ENCODE data around the gene CLCA1.
A peak's percentile ranks its signal among the peaks of the same experiment; 100 is the strongest.

CLCA1 gene

DNA sequence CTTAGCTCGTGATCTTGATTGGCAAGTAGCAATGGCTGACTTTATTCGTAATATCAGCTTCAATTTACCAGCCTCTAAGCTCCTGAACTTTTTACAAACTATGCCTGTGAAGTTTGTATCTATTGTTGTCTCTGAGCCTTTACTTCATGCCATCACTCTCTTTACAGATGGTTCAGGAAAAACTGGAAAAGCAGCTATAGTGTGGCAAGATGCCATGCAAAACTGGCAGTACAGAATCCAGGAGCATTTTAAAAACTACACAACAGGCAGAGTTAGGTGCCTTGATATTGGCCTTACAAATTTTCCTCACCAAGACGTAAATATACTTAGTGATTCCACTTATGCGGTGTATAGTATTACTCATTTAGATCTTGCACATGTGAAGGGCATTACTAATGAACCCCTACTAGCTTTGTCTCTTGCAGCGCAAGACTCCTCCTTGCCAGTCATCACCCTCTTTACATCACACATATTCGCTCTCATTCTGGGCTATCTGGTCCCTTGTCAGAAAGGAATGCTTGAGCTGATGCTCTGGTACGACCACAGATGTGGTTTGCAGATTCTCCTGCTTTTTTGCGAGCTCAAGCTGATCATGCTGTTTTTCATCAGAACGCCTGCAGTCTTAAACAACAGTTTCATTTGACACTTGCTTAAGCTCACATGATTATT is 36.3 kb downstream of the CLCA1 start:
- Mint-ChIP-seq H3K9me3 (no peaks in the 10 kb centered on the region), H3K27me3 (peaks cover 4% of the 10 kb centered on the region), H3K4me1 (peaks cover 10% of the 10 kb centered on the region), H3K4me3 (no peak overlapping the region), H3K27ac (no peak overlapping the region), H3K36me3 (ENCODE audit: low read depth) (no peaks in the 10 kb centered on the region)
- DNase-seq (no peak), ATAC-seq (no peak)

DNA sequence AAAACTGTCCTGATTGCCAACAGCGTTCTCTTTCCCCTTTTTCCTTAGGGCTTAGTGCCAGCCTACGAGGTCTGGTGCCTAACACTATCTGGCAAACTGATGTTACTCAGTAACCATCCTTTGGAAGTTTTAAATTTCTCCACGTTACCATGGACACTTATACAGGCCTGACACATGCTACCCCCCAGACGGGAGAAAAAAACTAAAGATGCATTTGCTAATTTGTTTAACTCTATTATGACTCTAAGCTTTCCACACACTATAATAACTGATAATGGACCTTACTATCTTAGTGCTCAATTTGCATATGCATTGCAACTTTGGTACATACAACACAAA is 36.8 kb downstream of the CLCA1 start:
- Mint-ChIP-seq H3K27ac (no peak overlapping the region), H3K27me3 (peaks cover 4% of the 10 kb centered on the region), H3K36me3 (ENCODE audit: low read depth) (no peaks in the 10 kb centered on the region), H3K9me3 (no peaks in the 10 kb centered on the region), H3K4me3 (no peak overlapping the region), H3K4me1 (peaks cover 10% of the 10 kb centered on the region)
- DNase-seq: no peak
- no peak for ATAC-seq

DNA sequence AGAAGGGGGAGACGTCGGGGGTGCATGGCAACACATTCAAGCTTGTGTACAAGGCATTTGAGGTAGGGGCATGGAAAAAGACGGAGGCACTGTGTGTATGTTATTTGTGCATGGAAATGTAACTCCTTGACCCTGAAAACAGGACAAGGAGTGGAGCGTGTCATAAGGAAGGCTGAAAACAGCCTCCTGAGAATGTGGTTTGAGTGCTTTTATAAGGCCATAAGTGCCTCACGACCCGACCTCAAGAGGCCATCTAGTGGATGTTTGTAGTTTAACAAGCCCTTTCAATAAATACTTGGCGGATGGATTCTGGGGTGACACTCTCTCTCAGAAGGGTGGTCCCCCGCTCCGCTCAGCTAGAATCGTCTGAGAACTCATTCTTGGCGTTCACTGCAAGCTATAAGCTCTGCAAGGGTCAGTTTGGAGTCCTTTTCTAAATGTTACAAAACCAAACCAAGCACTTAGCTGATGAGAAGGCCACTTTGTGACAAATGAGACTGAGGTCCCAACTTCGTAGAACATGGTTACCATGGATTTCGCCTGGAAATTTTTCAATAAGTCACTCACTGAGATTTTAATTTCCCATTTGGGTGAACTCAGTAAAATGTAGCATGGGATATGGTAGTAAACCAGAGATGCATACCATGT is 39.3 kb downstream of the CLCA1 start:
- peaks cover 4% of the 10 kb centered on the region for H3K27me3 Mint-ChIP-seq
- peak; percentile 28 for ATAC-seq

DNA sequence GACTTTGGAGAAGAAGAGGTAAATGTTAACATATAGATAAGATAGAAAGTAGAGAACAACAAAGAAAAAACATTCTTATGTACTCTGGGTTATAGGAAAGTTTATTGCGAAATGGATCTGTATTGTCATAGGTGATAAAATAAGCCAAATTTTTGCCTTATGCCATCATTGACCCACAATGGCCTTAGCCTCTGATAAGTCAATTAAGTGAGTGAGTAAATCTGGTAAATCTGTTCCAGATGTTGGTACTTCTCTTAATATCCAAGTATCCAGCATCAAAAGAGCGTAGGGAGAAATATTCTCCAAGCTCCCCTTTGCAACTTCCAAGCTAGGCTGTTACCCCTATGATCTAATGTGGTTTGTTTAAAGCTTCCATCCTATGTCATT is 39.8 kb downstream of the CLCA1 start:
- Mint-ChIP-seq H3K27ac (no peak overlapping the region), H3K27me3 (peaks cover 4% of the 10 kb centered on the region), H3K4me3 (no peak overlapping the region), H3K9me3 (no peaks in the 10 kb centered on the region), H3K4me1 (no peaks in the 10 kb centered on the region), H3K36me3 (ENCODE audit: low read depth) (no peaks in the 10 kb centered on the region)
- ATAC-seq: no peak
- DNase-seq: no peak

More for the DNA sequence above, 39.3 kb downstream of the CLCA1 start:
- no peaks in the 10 kb centered on the region for H3K9me3 Mint-ChIP-seq
- H3K27ac Mint-ChIP-seq: no peak overlapping the region
- H3K4me3 Mint-ChIP-seq: no peak overlapping the region
- peaks cover 4% of the 10 kb centered on the region for H3K4me1 Mint-ChIP-seq
- DNase-seq: no peak
- no peaks in the 10 kb centered on the region for H3K36me3 Mint-ChIP-seq (ENCODE audit: low read depth)

DNA sequence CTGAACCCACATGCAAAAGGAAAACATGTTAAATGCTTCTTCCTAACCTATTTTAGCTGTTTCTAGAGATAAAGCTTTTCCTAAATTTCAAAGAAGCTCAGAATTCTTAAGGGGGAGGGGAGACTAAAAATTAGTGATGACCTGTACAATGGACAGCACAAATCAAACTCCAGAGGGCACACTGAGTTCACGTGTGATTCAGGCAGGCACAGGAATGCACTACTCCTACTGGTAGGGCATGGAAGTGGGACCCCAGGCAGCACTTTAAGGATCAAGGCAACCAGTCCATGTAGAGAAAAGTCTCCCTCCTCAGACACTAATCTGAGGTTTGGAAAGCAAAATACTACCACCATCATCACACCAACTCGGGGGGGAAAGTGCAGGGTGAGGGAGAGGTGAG is 46.9 kb downstream of the CLCA1 start:
- ATAC-seq (no peak), DNase-seq (no peak)
- no peaks in the 10 kb centered on the region for H3K9me3 Mint-ChIP-seq
- H3K4me3 Mint-ChIP-seq: no peak overlapping the region
- no peaks in the 10 kb centered on the region for H3K4me1 Mint-ChIP-seq
- no peaks in the 10 kb centered on the region for H3K27me3 Mint-ChIP-seq
- no peak overlapping the region for H3K27ac Mint-ChIP-seq
- H3K36me3 Mint-ChIP-seq (ENCODE audit: low read depth): no peaks in the 10 kb centered on the region

DNA sequence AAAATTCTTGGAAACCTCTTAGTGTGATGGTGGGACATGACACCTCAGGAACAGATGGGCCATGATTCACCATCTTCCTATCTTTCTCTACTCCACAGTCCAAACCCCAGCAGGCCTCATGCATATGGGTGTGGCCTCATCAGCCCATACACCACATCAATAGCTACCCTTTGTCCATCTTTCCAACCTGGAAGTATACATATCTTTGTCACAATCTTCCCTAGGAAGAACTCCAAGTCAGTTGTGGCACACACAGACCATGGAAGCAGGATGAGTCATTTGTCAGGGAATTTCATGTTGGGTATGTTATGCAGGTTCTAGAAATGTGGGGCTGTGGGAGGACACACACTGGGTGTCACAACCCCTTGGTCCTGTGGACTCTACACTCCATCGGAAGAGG is 47.6 kb downstream of the CLCA1 start:
- Mint-ChIP-seq H3K4me3 (no peak overlapping the region), H3K27me3 (no peaks in the 10 kb centered on the region), H3K9me3 (no peaks in the 10 kb centered on the region), H3K27ac (no peak overlapping the region), H3K36me3 (ENCODE audit: low read depth) (no peaks in the 10 kb centered on the region), H3K4me1 (no peaks in the 10 kb centered on the region)
- DNase-seq (no peak), ATAC-seq (no peak)

DNA sequence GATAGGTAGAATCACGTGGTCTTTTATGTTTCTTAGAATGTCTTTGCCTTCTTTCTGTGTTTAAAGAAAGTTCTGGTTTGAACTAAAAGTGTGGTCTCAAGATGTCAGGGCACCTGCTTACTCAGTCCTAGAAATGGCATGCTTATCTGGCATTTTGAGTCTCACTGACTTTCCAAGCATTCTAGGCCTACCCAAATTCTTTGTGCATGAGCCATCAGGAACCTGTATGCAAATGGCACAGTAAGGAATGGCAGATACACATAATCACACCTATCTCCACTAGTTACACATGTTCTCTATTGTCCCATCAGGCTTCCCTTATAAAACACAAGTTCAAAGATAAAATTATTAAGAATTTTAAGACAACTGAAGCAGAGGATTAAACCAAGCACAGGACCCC is 48.6 kb downstream of the CLCA1 start:
- Mint-ChIP-seq H3K27ac (no peak overlapping the region), H3K4me3 (no peak overlapping the region), H3K9me3 (no peaks in the 10 kb centered on the region), H3K36me3 (ENCODE audit: low read depth) (no peaks in the 10 kb centered on the region), H3K4me1 (no peaks in the 10 kb centered on the region), H3K27me3 (no peaks in the 10 kb centered on the region)
- ATAC-seq (no peak), DNase-seq (no peak)

DNA sequence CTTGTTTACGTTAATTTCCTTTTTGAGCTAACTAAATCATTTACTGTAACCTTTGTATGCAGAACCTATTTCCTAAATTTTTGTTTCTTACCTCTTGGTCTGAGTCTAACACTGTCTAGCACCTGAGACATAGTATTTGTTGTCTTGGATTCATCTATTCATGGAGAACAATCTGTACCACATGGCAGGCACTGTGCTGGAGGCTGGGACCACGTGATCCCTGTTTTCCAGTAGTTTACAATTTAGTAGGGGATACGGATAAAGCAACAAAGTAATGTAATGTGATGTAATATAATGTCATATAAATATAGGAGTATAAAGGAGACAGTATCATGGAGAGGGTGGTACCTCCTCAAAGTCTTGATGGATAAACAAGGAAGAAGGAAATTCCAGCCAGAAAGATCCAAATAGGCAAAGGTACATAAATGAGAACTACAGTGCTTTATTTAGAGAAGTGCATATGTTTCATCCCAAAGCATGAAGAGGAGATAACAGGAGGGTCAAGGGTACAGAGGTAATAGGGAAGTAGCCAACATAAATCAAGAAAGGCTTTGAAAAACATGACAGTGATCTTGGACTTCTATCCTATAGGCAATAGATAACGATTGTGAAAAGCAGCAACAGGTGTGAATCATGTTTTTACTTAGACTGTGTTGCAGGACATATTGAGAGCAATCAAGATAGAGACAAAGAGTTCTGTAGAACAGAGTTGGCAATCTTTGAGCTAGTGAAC is 52.2 kb downstream of the CLCA1 start:
- H3K4me3 Mint-ChIP-seq: no peak overlapping the region
- ATAC-seq (no peak), DNase-seq (no peak)
- no peak overlapping the region for H3K27ac Mint-ChIP-seq
- no peaks in the 10 kb centered on the region for H3K9me3 Mint-ChIP-seq
- no peaks in the 10 kb centered on the region for H3K4me1 Mint-ChIP-seq
- no peaks in the 10 kb centered on the region for H3K36me3 Mint-ChIP-seq (ENCODE audit: low read depth)
- H3K27me3 Mint-ChIP-seq: no peaks in the 10 kb centered on the region

DNA sequence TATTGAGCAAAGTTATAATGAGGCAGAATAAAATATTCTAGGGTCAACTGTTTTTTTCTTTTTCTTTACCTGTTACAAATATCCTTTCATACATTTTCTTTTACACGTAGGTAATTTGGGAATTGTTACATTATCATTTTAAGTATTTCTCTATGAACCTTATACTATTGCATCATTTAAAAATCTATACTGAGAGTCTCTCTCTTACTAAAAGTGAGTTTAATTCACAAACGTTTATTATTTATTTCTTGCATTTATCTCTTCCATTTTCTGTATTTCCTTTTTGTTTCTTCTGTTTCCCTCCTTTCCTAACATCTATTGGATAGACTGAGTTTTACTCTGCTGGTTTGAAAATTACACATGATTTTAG is 52.8 kb downstream of the CLCA1 start:
- Mint-ChIP-seq H3K27ac (no peak overlapping the region), H3K27me3 (no peaks in the 10 kb centered on the region), H3K9me3 (no peaks in the 10 kb centered on the region), H3K4me3 (no peak overlapping the region), H3K4me1 (no peaks in the 10 kb centered on the region), H3K36me3 (ENCODE audit: low read depth) (no peaks in the 10 kb centered on the region)
- DNase-seq: no peak
- ATAC-seq: no peak

DNA sequence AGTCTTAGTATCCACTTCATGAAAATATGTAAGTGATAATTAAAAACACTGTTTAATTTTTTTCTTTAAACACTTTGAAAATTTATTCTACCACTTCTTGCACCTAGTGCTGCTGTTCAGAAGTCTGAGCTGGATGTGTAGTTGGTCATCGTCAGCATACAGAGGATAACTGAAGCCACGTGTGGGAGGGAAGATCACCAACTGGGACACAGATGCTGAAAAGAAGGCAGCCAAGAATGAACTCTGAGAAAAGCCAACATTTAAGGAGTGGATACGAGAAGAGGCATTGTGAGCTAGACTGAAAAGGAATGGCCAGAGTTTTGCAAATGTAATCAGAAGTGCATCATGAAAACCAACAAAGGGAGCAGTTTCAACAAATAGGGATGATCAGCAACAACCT is 53.5 kb downstream of the CLCA1 start:
- no peak for DNase-seq
- Mint-ChIP-seq H3K4me1 (no peaks in the 10 kb centered on the region), H3K36me3 (ENCODE audit: low read depth) (no peaks in the 10 kb centered on the region), H3K4me3 (no peak overlapping the region), H3K27ac (no peak overlapping the region), H3K9me3 (no peaks in the 10 kb centered on the region), H3K27me3 (no peaks in the 10 kb centered on the region)
- no peak for ATAC-seq

DNA sequence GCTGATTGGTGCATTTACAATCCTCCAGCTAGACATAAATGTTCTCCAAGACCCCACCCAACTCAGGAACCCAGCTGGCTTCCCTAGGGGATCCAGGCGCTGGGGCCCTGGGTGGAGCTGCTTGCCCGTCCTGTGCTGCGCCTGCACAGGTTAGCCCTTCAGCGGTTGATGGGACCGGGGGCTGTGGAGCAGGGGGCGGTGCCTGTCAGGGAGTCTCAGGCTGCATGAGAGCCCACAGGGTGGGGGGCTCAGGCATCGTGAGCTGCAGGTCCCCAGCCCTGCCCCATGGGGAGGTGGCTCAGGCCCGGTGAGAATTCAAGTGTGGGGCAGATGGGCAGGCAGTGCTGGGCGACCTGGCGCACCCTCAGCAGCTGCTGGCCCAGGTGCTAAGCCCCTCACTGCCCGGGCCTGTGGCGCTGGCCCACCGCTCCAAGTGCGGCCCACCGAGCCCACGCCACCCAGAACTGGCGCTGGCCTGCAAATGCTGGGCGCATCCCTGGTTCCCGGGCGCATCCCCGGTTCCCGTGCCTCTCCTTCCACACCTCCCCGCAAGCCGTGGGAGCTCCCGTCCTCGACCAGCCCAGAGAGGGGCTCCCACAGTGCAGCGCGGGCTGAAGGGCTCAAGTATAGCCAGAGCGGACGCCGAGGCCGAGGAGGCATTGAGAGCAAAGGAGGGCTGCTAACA is 55.1 kb downstream of the CLCA1 start:
- H3K27ac Mint-ChIP-seq: no peak overlapping the region
- H3K4me1 Mint-ChIP-seq: no peaks in the 10 kb centered on the region
- DNase-seq (no peak), ATAC-seq (no peak)
- no peaks in the 10 kb centered on the region for H3K9me3 Mint-ChIP-seq
- H3K27me3 Mint-ChIP-seq: no peaks in the 10 kb centered on the region
- H3K36me3 Mint-ChIP-seq (ENCODE audit: low read depth): no peaks in the 10 kb centered on the region
- no peak overlapping the region for H3K4me3 Mint-ChIP-seq

DNA sequence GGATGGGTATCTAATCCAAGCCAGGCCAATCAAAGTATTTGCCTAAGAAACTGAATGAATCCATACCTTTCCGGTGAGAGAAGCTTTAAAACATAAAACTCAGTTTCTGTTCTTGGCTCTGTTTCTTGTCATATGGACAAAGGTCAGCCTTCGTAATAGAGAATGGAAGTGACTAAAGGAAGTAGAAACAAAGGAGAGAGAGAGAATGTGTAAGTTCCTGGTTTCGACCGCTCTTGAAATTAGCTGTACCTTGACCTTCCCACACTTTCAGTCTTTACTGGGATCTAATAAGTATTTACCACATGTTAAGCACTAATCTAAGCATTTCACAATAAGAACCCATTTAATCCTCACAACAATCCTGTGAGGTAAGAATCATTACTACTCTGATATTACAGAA is 58.6 kb downstream of the CLCA1 start:
- Mint-ChIP-seq H3K9me3 (no peaks in the 10 kb centered on the region), H3K4me1 (no peaks in the 10 kb centered on the region), H3K27me3 (peaks cover 2% of the 10 kb centered on the region), H3K36me3 (ENCODE audit: low read depth) (no peaks in the 10 kb centered on the region), H3K27ac (no peak overlapping the region), H3K4me3 (no peak overlapping the region)
- DNase-seq: no peak
- no peak for ATAC-seq

DNA sequence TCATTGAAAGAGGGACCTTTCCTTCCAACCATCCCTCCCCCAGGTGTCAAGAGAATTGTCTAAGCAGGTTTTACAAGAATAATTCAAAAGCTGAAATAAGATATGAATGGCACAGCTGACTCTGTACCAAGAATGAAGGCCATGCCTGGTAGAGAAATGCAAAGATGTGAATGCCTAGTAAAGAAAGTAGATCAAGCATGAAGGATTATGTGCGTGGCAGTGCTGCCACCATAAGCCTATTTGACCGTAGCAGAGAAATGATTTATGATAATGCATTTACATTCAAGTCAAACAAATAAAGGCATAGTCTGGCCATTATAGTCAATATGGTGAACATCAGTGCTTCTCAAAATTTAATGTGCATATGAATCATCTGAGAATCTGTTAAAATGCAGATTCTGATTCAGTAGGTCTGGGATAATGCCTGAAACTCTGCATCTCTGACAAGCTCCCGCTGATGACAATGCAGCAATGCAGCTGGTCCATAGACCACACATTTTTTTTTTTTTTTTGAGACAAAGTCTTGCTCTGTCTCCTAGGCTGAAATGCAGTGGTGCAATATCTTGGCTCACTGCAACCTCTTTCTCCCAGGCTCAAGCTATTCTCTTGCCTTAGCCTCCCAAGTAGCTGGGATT is 61.6 kb downstream of the CLCA1 start:
- H3K27ac Mint-ChIP-seq: no peak overlapping the region
- H3K9me3 Mint-ChIP-seq: no peaks in the 10 kb centered on the region
- H3K4me3 Mint-ChIP-seq: no peak overlapping the region
- no peak for DNase-seq
- no peak for ATAC-seq
- H3K27me3 Mint-ChIP-seq: peaks cover 11% of the 10 kb centered on the region
- no peaks in the 10 kb centered on the region for H3K4me1 Mint-ChIP-seq
- no peaks in the 10 kb centered on the region for H3K36me3 Mint-ChIP-seq (ENCODE audit: low read depth)

DNA sequence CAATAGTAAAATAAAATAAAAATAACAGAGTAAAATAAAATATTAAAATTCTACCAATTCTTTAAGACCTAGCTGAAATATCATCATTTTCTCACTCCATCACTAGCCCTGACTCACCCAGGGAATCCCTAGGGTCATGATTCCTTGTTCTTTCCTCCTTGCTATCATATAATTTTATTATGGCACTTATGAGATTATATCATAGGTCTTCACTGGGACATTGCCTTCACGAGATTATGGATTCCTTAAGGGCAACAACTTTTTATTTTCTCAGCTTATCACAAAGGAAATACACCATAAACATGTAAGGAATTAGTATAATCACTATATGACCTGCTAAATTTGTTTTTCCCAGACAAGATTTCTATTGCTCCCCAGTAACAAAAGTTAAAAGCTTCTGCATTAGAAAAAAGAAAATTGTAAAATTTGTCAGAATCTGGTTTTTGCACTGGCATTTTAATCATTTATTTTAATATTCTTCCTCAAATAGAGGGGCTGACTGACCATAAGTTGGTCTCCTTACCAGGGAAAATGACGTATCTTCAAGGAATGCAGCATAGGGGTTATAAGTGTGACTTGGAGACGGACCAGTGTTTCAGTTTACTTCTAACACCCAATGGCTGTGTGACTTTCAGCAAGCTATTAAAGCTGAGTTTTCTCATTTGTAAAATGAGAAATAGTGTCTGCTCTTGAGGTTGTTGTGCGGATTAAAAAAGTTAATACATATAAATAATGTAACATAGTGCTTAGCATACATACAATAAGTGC is 69.4 kb downstream of the CLCA1 start:
- no peaks in the 10 kb centered on the region for H3K4me1 Mint-ChIP-seq
- H3K27ac Mint-ChIP-seq: no peak overlapping the region
- H3K27me3 Mint-ChIP-seq: peaks cover 24% of the 10 kb centered on the region
- DNase-seq: no peak
- H3K9me3 Mint-ChIP-seq: no peaks in the 10 kb centered on the region
- no peak for ATAC-seq
- no peak overlapping the region for H3K4me3 Mint-ChIP-seq
- H3K36me3 Mint-ChIP-seq (ENCODE audit: low read depth): no peaks in the 10 kb centered on the region
